Ascending aorta (tissue), 2 donors: ENCODE results near the gene MS4A15. TPM values are rescaled to one million over a fixed set of nuclear protein-coding genes. Genes with fewer than 3 reads are reported as not detected.

Experiments
- DNase-seq, 2 donors: peaks; one replicate each; pipeline ENCODE4 v3.0.0-alpha.2; 2019; ENCODE audit warnings: low spot score in 2 of 2
- H3K27ac ChIP-seq, 2 donors: fragments of 200-600 bp; sonication (generic); one replicate each; pipeline ENCODE4 v1.5.1; 2016 to 2017; ENCODE audit warnings: mild to moderate bottlenecking in 1 of 2
- H3K27me3 ChIP-seq: fragments of 200-600 bp; sonication (generic); one replicate; pipeline ENCODE4 v1.5.1; 2017
- H3K36me3 ChIP-seq, 2 donors: fragments of 200-600 bp; sonication (generic); one replicate each; pipeline ENCODE4 v1.5.1; 2016
- H3K4me1 ChIP-seq, 2 donors: fragments of 200-600 bp; sonication (generic); one replicate each; pipeline ENCODE4 v1.5.1; 2016 to 2017; ENCODE audit warnings: mild to moderate bottlenecking in 1 of 2
- H3K4me3 ChIP-seq, 2 donors: fragments of 200-600 bp; sonication (generic); one replicate each; pipeline ENCODE4 v1.5.1; 2016 to 2017; ENCODE audit warnings: mild to moderate bottlenecking in 1 of 2
- H3K9me3 ChIP-seq, 2 donors: fragments of 200-600 bp; sonication (generic); one replicate each; pipeline ENCODE4 v1.5.1; 2016
- CTCF ChIP-seq, 3 experiments: fragments of 200-600 bp in 2 of 3; fragments of 450-650 bp in 1 of 3; sonication (generic) in 2 of 3; IDR thresholded peaks; one replicate each; pipeline ENCODE4 v1.5.1; 2016 to 2019; ENCODE audit warnings: antibody characterized with exemption in 3 of 3, mild to moderate bottlenecking in 1 of 3, moderate library complexity in 1 of 3
- intact Hi-C: fragments of 100-400 bp; cut with DNase I; formaldehyde crosslinking; loops from one replicate; pipeline ENCODE4 v1.15.1; 2023
- total RNA-seq: library from RNA; depleted of rRNA; stranded (reverse); fragments of >200 nt; gene quantifications from one replicate; pipeline ENCODE4 v1.1.0, GENCODE V29; 2016

Gene MS4A15
- total RNA-seq, 1 donor from 2014 or later: not detected

DNA sequence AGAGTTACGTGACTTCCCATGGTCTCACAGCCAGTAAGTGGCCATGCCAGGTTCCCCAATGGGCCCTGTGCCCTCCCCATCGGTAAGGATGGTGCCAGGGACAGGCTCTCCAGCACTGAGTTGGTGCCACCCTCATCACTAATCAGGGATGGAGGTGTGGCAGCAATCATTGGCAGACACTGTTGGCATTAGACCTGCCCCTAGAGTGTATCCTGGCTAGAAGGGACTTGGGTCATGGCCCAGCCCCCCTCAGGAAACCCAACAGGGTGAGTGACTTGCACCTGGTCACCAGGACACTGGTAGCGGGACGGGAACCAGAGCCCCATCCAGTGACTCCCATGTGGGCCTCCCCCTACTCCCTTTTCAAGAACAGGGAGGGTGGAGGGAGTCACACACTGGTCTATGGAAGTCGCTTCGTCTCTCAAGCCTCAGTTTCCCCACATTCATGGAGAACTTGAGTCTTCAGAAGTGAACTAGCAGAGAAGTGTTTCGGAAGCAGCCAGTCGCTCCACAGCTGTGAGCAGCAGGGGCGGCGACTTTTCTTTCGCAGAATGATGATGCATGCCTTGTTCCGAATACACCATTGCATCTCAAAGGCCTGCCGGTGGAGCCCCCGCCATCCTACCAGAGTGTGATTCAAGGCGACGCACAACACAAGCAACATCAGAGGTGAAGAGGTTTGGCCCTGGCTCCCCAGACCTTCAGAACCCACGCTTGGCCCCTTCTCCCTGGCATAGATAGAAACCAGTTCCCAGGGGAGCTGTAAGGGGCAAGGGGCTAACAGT lies 41.4 kb downstream of the MS4A15 start:
- Histone ChIP-seq H3K4me1 (no peaks in the 10 kb centered on the region), H3K4me3 (no peak overlapping the region), H3K36me3 (no peaks in the 10 kb centered on the region), H3K27me3 (no peaks in the 10 kb centered on the region), H3K27ac (no peak overlapping the region), H3K9me3 (no peaks in the 10 kb centered on the region)
- DNase-seq: no peak
- no peak for TF ChIP-seq CTCF (IDR thresholded peaks at IDR 0.05)
- intact Hi-C loops: no loop called here

GRCh38 chr11:60798631-60799030 lies 42.0 kb downstream of the MS4A15 start:
- no peaks in the 10 kb centered on the region for H3K27me3 ChIP-seq
- no peak for DNase-seq
- no peak for TF ChIP-seq CTCF (IDR thresholded peaks at IDR 0.05)
- no peaks in the 10 kb centered on the region for H3K9me3 ChIP-seq
- H3K27ac ChIP-seq: no peak overlapping the region
- intact Hi-C loops: no loop called here
- no peak overlapping the region for H3K4me3 ChIP-seq
- H3K4me1 ChIP-seq: no peaks in the 10 kb centered on the region
- no peaks in the 10 kb centered on the region for H3K36me3 ChIP-seq

DNA sequence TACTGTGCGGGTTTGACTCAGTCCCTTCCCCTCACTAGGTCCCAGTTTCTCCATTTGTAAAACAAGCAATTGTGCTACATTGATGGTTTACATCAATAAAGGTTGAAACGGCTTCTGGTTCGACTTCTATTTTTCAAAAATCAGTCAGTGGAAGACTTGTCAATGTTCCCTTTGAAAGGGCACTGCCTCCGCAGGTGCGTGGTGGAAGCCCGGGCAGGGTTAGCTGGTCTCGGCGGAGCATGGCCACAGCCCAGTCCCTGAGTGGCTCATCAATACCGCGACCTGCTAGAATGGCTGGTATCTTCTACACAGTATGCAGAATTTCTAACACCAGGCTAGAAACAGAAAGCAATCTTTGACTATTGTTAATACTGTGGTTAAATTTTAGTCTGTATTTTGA lies 44.5 kb downstream of the MS4A15 start:
- H3K4me1 ChIP-seq: no peaks in the 10 kb centered on the region
- H3K9me3 ChIP-seq: no peaks in the 10 kb centered on the region
- no peak overlapping the region for H3K27ac ChIP-seq
- no peak overlapping the region for H3K4me3 ChIP-seq
- TF ChIP-seq CTCF (IDR thresholded peaks at IDR 0.05): no peak
- H3K36me3 ChIP-seq: no peaks in the 10 kb centered on the region
- DNase-seq: no peak
- H3K27me3 ChIP-seq: no peaks in the 10 kb centered on the region
- intact Hi-C loops: no loop called here

DNA sequence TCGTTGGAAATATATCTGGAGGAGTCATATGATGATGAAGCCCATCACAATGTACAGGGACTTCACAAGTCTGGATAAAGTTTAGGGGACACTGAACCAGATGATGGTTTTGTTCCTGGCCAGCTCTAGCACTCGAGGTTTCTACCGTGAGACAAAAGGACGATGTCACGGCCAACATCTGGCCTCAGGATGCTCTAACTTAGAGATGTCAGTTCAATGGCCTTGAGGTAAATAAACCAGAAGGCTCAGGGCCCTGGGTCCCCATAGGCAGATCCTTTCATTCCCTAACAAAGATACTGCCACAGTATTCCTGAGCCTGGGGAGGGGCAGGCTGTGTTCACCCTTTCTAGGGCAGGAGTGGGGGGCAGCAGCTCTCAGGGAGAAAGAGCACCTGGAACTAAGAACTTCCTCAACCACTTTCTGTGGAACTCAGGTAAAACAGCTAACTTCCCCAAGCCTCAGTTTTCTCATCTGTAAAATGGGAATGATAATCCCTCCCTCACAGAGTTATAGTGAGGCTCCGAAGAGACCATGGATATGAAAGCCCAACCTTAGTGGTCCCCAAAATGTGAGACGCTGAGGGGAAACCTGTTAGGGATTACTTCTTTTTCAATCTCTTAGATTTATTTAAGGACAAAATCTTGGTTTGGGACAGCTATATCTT lies 46.7 kb downstream of the MS4A15 start:
- Histone ChIP-seq H3K4me3 (no peak overlapping the region), H3K9me3 (no peaks in the 10 kb centered on the region), H3K27me3 (no peaks in the 10 kb centered on the region), H3K27ac (no peak overlapping the region), H3K4me1 (no peaks in the 10 kb centered on the region), H3K36me3 (no peaks in the 10 kb centered on the region)
- no peak for DNase-seq
- no peak for TF ChIP-seq CTCF (IDR thresholded peaks at IDR 0.05)
- intact Hi-C loops: no loop called here

DNA sequence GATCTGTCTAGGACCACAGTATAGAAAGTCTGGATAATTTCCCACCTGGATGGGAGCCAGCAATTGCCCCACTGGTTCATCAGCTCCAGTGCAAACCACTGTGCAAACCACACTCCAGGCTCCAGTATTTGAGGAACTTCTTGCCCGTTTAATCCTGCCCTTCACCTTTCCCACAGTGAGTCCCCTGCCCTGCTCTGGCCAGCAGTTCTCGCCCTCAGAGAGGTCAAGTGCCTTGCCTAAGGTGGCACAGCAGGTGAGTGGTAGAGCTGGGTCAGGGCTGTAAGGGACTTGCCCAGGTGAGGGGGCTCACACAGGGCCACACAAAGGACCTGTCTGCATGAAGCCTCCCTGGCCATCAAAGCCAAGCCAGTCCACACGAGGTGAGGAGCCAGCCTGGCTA lies 52.6 kb downstream of the MS4A15 start:
- H3K4me1 ChIP-seq: no peaks in the 10 kb centered on the region
- no peaks in the 10 kb centered on the region for H3K36me3 ChIP-seq
- intact Hi-C loops: no loop called here
- H3K9me3 ChIP-seq: no peaks in the 10 kb centered on the region
- no peaks in the 10 kb centered on the region for H3K27me3 ChIP-seq
- DNase-seq: no peak
- H3K4me3 ChIP-seq: no peak overlapping the region
- H3K27ac ChIP-seq: no peak overlapping the region
- TF ChIP-seq CTCF (IDR thresholded peaks at IDR 0.05): no peak
